ENCODE measurements around the gene PAPPA2.

DNA sequence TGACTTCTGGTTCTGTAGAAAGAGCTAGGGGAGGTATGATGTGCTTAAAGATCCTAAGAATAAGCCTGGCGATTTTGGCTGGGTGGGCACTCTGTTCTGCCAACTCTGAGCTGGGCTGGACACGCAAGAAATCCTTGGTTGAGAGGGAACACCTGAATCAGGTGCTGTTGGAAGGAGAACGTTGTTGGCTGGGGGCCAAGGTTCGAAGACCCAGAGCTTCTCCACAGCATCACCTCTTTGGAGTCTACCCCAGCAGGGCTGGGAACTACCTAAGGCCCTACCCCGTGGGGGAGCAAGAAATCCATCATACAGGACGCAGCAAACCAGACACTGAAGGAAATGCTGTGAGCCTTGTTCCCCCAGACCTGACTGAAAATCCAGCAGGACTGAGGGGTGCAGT is 93.3 kb downstream of the PAPPA2 start:
- TF ChIP-seq, protein P1, sequence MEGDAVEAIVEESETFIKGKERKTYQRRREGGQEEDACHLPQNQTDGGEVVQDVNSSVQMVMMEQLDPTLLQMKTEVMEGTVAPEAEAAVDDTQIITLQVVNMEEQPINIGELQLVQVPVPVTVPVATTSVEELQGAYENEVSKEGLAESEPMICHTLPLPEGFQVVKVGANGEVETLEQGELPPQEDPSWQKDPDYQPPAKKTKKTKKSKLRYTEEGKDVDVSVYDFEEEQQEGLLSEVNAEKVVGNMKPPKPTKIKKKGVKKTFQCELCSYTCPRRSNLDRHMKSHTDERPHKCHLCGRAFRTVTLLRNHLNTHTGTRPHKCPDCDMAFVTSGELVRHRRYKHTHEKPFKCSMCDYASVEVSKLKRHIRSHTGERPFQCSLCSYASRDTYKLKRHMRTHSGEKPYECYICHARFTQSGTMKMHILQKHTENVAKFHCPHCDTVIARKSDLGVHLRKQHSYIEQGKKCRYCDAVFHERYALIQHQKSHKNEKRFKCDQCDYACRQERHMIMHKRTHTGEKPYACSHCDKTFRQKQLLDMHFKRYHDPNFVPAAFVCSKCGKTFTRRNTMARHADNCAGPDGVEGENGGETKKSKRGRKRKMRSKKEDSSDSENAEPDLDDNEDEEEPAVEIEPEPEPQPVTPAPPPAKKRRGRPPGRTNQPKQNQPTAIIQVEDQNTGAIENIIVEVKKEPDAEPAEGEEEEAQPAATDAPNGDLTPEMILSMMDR (IDR thresholded peaks at IDR 0.05): no peak
- no peak for TF ChIP-seq POLR2A (IDR thresholded peaks at IDR 0.05)
- no peak for TF ChIP-seq EP300 (IDR thresholded peaks at IDR 0.05; ENCODE audit: low read depth)

All from transverse colon (tissue), 3 donors.